ENCODE data around the gene RIPOR3.
A peak's percentile ranks its signal among the peaks of the same experiment; 100 is the strongest.

Gene RIPOR3

DNA sequence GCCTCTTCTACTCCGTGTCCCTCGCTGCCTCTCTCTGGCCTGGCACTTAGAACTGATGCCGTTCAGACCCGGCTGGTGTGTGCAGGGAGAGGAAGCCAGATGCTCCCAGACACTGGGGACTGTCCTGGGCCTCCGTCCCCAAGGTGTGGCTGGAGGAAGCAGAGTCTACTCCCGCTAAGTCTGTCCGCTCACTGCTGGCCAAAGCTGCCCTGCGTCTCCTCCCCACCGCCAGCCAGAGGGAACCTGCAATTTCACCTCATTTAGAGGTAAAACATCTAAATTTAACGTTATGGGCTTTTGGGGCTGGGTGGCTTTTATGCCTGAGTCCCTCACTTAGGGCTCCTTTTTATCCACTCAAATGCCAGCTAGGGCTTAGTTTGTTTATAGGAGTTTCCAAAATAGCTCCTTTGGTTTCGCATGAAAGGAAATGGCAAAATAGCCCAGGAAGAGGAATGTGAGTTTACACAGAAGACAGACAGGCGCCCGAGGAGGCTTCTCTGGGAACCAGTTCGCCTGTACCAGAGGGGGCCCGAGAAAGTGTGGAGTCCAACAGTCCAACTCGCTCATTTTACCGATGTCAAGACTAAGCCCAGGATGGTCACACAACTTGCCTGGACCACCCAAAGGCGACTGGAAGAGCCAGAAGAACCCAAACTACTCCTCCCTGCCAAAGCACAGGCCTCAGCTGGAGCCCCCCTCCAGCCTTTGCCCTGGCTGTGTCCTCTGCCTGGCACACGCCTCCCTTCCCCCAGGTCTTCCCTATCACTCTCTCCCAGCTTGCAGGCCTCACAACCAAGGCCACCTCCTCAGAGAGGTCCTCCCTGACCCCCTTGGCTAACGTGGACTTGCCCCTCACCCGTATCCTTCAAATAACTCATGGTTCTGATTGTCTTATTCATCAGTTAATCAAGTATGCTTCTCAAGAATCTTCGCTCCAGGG is 54.5 kb downstream of the RIPOR3 start:
- TF ChIP-seq, protein P1, sequence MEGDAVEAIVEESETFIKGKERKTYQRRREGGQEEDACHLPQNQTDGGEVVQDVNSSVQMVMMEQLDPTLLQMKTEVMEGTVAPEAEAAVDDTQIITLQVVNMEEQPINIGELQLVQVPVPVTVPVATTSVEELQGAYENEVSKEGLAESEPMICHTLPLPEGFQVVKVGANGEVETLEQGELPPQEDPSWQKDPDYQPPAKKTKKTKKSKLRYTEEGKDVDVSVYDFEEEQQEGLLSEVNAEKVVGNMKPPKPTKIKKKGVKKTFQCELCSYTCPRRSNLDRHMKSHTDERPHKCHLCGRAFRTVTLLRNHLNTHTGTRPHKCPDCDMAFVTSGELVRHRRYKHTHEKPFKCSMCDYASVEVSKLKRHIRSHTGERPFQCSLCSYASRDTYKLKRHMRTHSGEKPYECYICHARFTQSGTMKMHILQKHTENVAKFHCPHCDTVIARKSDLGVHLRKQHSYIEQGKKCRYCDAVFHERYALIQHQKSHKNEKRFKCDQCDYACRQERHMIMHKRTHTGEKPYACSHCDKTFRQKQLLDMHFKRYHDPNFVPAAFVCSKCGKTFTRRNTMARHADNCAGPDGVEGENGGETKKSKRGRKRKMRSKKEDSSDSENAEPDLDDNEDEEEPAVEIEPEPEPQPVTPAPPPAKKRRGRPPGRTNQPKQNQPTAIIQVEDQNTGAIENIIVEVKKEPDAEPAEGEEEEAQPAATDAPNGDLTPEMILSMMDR (IDR thresholded peaks at IDR 0.05; ENCODE audit: unreplicated experiment in 3 of 3), result no peak
- Mint-ChIP-seq H3K4me1 (peaks cover 33% of the 10 kb centered on the region), H3K9me3 (no peaks in the 10 kb centered on the region), H3K4me3 (peak overlapping the region in 1 of 3 experiments; percentile 30), H3K36me3 (ENCODE audit: low read depth) (no peaks in the 10 kb centered on the region), H3K27ac (peak overlapping the region; percentile 81 to 91 (median 86)), H3K27me3 (ENCODE audit: low read depth) (peaks cover 10% of the 10 kb centered on the region)

DNA sequence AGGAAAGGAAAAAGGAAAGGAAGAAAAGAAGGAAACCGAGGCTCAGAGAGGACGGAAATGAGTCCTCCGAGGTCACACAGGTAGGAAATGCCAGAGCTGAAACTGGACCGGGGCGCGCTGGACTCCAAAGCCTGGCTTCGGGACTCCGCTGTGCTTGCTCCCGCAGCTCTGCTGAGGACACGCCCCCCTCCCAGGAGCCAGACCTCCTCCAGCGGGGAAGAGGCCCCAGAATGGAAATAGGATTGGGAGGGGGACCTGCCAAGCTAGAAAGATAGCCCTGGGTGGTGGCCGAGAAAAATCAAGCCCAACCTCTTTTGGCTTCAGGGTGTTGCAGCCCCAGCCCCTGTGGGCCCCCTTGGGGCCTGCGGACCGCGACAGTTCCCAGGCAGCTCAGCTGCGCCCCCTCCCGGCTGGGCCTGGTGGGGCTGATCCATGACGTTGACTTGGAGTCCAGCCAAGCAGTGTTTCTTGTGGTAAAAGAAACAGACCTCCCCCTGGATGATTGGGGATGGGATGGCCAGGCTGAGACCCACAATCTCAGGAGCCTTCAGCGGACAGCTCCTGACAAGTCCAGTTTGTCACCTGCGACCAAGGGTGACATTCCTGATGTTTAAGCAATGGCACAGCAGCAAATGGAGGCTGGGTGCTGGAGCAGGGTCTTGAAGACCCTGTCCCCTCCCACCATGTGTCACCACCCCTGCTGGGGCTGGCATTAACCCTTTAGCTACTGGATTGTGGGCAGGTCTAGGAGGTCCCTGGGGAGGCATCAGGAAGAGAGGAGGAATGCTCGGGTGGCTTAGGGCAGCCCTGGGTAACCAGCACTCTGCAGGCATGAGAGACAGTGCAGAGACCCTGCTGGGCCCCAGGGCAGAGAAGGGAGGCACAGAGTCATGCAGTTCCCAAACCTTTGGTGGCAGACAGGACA is 55.4 kb downstream of the RIPOR3 start:
- Mint-ChIP-seq H3K27ac (peak overlapping the region; percentile 81 to 91 (median 86)), H3K4me3 (peak overlapping the region in 1 of 3 experiments; percentile 53), H3K4me1 (peaks cover 32% of the 10 kb centered on the region), H3K27me3 (ENCODE audit: low read depth) (peaks cover 10% of the 10 kb centered on the region), H3K9me3 (no peaks in the 10 kb centered on the region), H3K36me3 (ENCODE audit: low read depth) (no peaks in the 10 kb centered on the region)
- TF ChIP-seq, protein P1 (IDR thresholded peaks at IDR 0.05; ENCODE audit: unreplicated experiment in 3 of 3), result peak; percentile 86 to 87 (median 86)

DNA sequence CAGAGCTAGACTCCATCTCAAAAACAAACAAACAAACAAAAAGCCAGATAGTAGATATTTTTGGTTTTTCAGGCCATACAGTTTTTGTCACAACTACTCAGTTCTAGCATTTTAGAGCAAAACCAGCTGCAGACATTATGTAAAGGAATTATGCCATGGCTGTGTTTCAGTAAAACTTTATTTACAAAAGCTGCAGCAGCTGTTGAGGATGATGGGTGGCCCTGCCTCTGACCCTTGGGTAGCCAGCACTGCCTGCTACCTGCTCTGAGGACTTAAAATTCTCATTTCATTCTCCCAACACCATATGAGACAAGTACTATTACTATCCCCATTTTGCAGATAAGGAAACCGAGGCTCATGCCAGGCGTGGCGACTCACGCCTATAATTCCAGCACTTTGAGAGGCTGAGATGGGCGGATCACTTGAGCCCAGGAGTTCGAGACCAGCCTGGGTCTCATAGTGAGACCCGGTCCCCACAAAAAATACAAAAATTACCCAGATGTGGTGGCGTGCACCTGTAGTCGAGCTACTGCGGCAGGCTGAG is 56.3 kb downstream of the RIPOR3 start:
- H3K27ac Mint-ChIP-seq, result peak overlapping the region; percentile 1 to 16 (median 9)
- H3K4me1 Mint-ChIP-seq, result peaks cover 32% of the 10 kb centered on the region
- peaks cover 10% of the 10 kb centered on the region for H3K27me3 Mint-ChIP-seq (ENCODE audit: low read depth)
- H3K4me3 Mint-ChIP-seq, result peak overlapping the region in 1 of 3 experiments; percentile 53
- TF ChIP-seq, protein P1 (IDR thresholded peaks at IDR 0.05; ENCODE audit: unreplicated experiment in 3 of 3), result no peak
- no peaks in the 10 kb centered on the region for H3K36me3 Mint-ChIP-seq (ENCODE audit: low read depth)
- no peaks in the 10 kb centered on the region for H3K9me3 Mint-ChIP-seq

DNA sequence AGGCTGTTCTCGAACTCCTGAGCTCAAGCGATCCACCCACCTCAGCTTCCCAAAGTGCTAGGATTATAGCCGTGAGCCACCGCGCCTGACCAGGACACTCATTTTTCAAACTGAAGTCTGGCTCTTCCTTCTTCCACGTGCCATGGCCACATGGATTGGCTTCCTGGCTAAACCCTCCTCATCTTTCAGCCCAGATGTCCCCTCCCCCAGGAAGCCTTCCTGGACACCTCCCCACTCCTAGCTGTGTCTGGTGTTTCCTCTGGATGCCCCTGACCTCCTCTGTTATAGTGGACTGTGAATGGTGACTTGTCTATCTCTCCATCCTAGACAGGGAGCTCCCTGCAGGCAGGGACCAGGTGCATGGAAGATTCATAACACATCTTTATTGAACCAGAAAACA is 57.2 kb downstream of the RIPOR3 start:
- no peak overlapping the region for H3K4me3 Mint-ChIP-seq
- H3K36me3 Mint-ChIP-seq (ENCODE audit: low read depth), result no peaks in the 10 kb centered on the region
- H3K9me3 Mint-ChIP-seq, result no peaks in the 10 kb centered on the region
- H3K27ac Mint-ChIP-seq, result peak overlapping the region in 1 of 3 experiments; percentile 54
- peaks cover 10% of the 10 kb centered on the region for H3K27me3 Mint-ChIP-seq (ENCODE audit: low read depth)
- peaks cover 32% of the 10 kb centered on the region for H3K4me1 Mint-ChIP-seq
- TF ChIP-seq, protein P1 (IDR thresholded peaks at IDR 0.05; ENCODE audit: unreplicated experiment in 3 of 3), result no peak

DNA sequence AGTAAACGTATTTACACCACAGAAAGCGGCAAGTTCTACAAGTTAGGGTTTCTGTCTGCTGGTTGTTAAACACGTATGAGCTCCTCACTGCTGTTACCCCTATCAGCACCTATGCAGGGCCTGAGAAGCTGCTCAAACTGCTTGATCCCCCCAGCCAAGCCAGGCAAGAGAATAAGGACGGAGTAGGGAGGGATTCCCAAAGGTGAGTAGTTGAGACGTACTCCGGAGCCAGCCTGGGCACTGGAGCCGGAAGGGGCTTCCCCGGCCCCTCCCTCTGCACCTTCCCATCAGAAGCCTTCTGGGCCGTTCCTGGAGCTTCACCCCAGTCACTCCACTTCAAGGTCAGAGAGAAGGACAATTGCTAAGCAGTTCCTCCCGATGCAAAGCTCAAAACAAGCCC is 58.0 kb downstream of the RIPOR3 start:
- no peaks in the 10 kb centered on the region for H3K36me3 Mint-ChIP-seq (ENCODE audit: low read depth)
- TF ChIP-seq, protein P1 (IDR thresholded peaks at IDR 0.05; ENCODE audit: unreplicated experiment in 3 of 3), result no peak
- H3K4me1 Mint-ChIP-seq, result peaks cover 32% of the 10 kb centered on the region
- H3K4me3 Mint-ChIP-seq, result no peak overlapping the region
- H3K9me3 Mint-ChIP-seq, result no peaks in the 10 kb centered on the region
- no peak overlapping the region for H3K27ac Mint-ChIP-seq
- H3K27me3 Mint-ChIP-seq (ENCODE audit: low read depth), result peaks cover 10% of the 10 kb centered on the region
